ENCODE data around the gene PWWP2B. TPM values are rescaled to one million over a fixed set of nuclear protein-coding genes. Genes with fewer than 3 reads are reported as not detected.
A peak's percentile ranks its signal among the peaks of the same experiment; 100 is the strongest.

Gene PWWP2B
- total and polyA plus RNA-seq, 2 of the 13 experiments (the other 11 are each of a cell fraction or from before 2014, with no cell fraction given) = 2.3 to 4.7 TPM

GRCh38 chr10:132455986-132456847 lies 59.2 kb downstream of the PWWP2B start:
- BruUV-seq (replicated peaks) = no TSS peak
- Histone ChIP-seq H3K79me2 (ENCODE audit: insufficient read depth, low read length) (no peaks in the 10 kb centered on the region), H3K4me2 (ENCODE audit: low read depth, low read length) (peak overlapping the region; percentile 46), H3K36me3 (replicated peaks in 1 of 2; ENCODE audit: control insufficient read depth in 1 of 2, insufficient read depth in 2 of 2, low read length in 2 of 2) (no peaks in the 10 kb centered on the region), H3K4me3 (replicated peaks in 1 of 3; ENCODE audit: insufficient read depth in 1 of 3, low read depth in 2 of 3, low read length in 3 of 3) (no peak overlapping the region; a peak in 1 of 6 replicates), H4K20me1 (ENCODE audit: insufficient read depth, low read length) (no peaks in the 10 kb centered on the region), H3K27ac (ENCODE audit: extremely low read length, insufficient read depth, low read length) (no peak overlapping the region), H2AFZ (ENCODE audit: low read length) (no peak overlapping the region), H3K4me1 (ENCODE audit: insufficient read depth, low read length) (peaks cover 88% of the 10 kb centered on the region), H3K27me3 (ENCODE audit: control insufficient read depth in 1 of 2, insufficient read depth in 2 of 2, low read length in 2 of 2) (peaks cover 5 to 19% of the 10 kb centered on the region in 2 experiments; a peak in 4 of 5 replicates), H3K9me3 (ENCODE audit: low read length) (no peaks in the 10 kb centered on the region), H3K9ac (ENCODE audit: insufficient read depth, low read depth, low read length) (no peak overlapping the region)
- peak; percentile 39 for DNase-seq (ENCODE audit: low spot score)
- CTCF ChIA-PET (ENCODE audit: low intra/inter-chr PET ratio, low total read pairs) = no interaction called here
- POLR2A ChIA-PET = interaction anchor here (1.4 kb wide), 1 partner anchor 9 kb away, joined by 4 read pairs; no protein-coding TSS in a partner anchor
- in situ Hi-C loops (cut with HindIII; ENCODE audit: extremely low pct_ligation_motif_present, low pct_unique_long_range_greater_than_20kb) = loop anchor here (5.0 kb wide), 2 partner anchors 81 to 121 kb away; partner anchors contain the start of gene INPP5A
- peak; percentile 8; the same call in 2 of the 3 replicates for ATAC-seq
- WGBS (ENCODE audit: low lambda C conversion rate) = 0% methylated on average over 1 of the region's 17 CpGs
- FAIRE-seq = no peak
- intact Hi-C loops (cut with micrococcal nuclease; ENCODE audit: unreplicated experiment) = loop anchor here (5.0 kb wide), 1 partner anchor 61 kb away; no protein-coding TSS in a partner anchor
- no peak for TF ChIP-seq LCORL (IDR thresholded peaks at IDR 0.05)
- peak; percentile 55; the same call in 1 of the 2 replicates for TF ChIP-seq LCORL (CRISPR knock-in tag; IDR thresholded peaks at IDR 0.05)
- TF ChIP-seq, protein P1, sequence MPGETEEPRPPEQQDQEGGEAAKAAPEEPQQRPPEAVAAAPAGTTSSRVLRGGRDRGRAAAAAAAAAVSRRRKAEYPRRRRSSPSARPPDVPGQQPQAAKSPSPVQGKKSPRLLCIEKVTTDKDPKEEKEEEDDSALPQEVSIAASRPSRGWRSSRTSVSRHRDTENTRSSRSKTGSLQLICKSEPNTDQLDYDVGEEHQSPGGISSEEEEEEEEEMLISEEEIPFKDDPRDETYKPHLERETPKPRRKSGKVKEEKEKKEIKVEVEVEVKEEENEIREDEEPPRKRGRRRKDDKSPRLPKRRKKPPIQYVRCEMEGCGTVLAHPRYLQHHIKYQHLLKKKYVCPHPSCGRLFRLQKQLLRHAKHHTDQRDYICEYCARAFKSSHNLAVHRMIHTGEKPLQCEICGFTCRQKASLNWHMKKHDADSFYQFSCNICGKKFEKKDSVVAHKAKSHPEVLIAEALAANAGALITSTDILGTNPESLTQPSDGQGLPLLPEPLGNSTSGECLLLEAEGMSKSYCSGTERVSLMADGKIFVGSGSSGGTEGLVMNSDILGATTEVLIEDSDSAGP (CRISPR knock-in tag; IDR thresholded peaks at IDR 0.05; ENCODE audit: borderline replicate concordance) = peak; percentile 15; the same call in 1 of the 2 replicates
- TF ChIP-seq HNF4A (CRISPR knock-in tag; IDR thresholded peaks at IDR 0.05) = peak; percentile 71
- no peak for TF ChIP-seq EP300 (IDR thresholded peaks at IDR 0.05; ENCODE audit: low read depth in 2 of 2, low read length in 2 of 2)
- TF ChIP-seq EP300 (CRISPR knock-in tag; IDR thresholded peaks at IDR 0.05; ENCODE audit: borderline replicate concordance) = no peak
- TF ChIP-seq ARID4A (CRISPR knock-in tag; IDR thresholded peaks at IDR 0.05; ENCODE audit: borderline replicate concordance) = peak; percentile 40; the same call in 1 of the 2 replicates
- no peak for TF ChIP-seq POLR2G (IDR thresholded peaks at IDR 0.05; ENCODE audit: low read depth, low read length)
- TF ChIP-seq ATF6 (CRISPR knock-in tag; conservative IDR thresholded peaks at IDR 0.05) = no peak
- TF ChIP-seq PRPF4 (IDR thresholded peaks at IDR 0.05; ENCODE audit: low read depth, low read length, poor library complexity, severe bottlenecking) = no peak
- no peak for TF ChIP-seq SOX13 (IDR thresholded peaks at IDR 0.05)
- TF ChIP-seq SOX13 (CRISPR knock-in tag; conservative IDR thresholded peaks at IDR 0.05 in 1 of 2, IDR thresholded peaks at IDR 0.05 in 1 of 2) = no peak
- TF ChIP-seq ZNF775 (CRISPR knock-in tag; IDR thresholded peaks at IDR 0.05; ENCODE audit: borderline replicate concordance) = no peak
- no peak for TF ChIP-seq BRD4 (CRISPR knock-in tag; IDR thresholded peaks at IDR 0.05)
- TF ChIP-seq ZFX (CRISPR knock-in tag; IDR thresholded peaks at IDR 0.05; ENCODE audit: low read depth) = peak; percentile 23; the same call in 1 of the 2 replicates
